ENCODE data around the gene ETS1. TPM values are rescaled to one million over a fixed set of nuclear protein-coding genes. Genes with fewer than 3 reads are reported as not detected.

Gene ETS1
- total RNA-seq, 1 experiment from 2014 or later, result 66.4 TPM

DNA sequence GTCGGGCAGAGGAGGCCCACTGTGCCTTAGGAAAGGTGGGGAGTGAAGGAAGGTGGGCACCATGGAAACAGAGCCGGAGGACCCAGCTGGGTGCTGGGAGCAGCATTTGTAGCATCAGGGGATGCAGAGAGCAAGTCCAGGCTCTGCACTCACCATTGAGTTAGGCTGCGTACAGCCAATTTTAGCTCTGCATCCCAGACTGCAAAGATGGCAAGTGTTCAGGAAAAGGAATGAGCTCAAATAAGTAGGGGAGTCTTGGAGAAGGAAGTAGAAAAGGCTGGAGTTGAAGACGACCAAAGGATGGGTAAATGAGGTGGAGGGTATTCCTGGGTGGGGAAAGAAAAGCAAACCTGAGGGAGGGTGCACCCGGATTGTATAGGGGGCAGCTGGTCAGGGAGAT, 31.6 kb upstream of the ETS1 start:
- H3K27me3 ChIP-seq (ENCODE audit: control insufficient read depth, insufficient read depth, low read length), result no peaks in the 10 kb centered on the region
- H3K27ac ChIP-seq (ENCODE audit: low read length), result no peak overlapping the region
- no peaks in the 10 kb centered on the region for H3K36me3 ChIP-seq (ENCODE audit: control insufficient read depth, insufficient read depth, low read length)
- no TSS peak for BruUV-seq (replicated peaks)
- no peak overlapping the region for H3K4me3 ChIP-seq (ENCODE audit: low read depth in 2 of 2, low read length in 2 of 2)
- in situ Hi-C loops (cut with HindIII; ENCODE audit: low pct_unique_long_range_greater_than_20kb, low sequenced_read_pairs), result no loop called here
- no peaks in the 10 kb centered on the region for H3K9me3 ChIP-seq (ENCODE audit: control insufficient read depth, insufficient read depth, low read depth, low read length)
- intact Hi-C loops (cut with micrococcal nuclease; ENCODE audit: unreplicated experiment), result no loop called here
- TF ChIP-seq, protein P1, sequence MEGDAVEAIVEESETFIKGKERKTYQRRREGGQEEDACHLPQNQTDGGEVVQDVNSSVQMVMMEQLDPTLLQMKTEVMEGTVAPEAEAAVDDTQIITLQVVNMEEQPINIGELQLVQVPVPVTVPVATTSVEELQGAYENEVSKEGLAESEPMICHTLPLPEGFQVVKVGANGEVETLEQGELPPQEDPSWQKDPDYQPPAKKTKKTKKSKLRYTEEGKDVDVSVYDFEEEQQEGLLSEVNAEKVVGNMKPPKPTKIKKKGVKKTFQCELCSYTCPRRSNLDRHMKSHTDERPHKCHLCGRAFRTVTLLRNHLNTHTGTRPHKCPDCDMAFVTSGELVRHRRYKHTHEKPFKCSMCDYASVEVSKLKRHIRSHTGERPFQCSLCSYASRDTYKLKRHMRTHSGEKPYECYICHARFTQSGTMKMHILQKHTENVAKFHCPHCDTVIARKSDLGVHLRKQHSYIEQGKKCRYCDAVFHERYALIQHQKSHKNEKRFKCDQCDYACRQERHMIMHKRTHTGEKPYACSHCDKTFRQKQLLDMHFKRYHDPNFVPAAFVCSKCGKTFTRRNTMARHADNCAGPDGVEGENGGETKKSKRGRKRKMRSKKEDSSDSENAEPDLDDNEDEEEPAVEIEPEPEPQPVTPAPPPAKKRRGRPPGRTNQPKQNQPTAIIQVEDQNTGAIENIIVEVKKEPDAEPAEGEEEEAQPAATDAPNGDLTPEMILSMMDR (IDR thresholded peaks at IDR 0.05), result no peak
- no peak for TF ChIP-seq POLR2AphosphoS5 (IDR thresholded peaks at IDR 0.05; ENCODE audit: low read depth, low read length)
- ChIA-PET CTCF (no interaction called here), POLR2A (no interaction called here)
- no peaks in the 10 kb centered on the region for H3K4me1 ChIP-seq (ENCODE audit: control insufficient read depth, insufficient read depth, low read length)
- DNase-seq (ENCODE audit: low read depth, low spot score) (no peak), ATAC-seq (no peak)

DNA sequence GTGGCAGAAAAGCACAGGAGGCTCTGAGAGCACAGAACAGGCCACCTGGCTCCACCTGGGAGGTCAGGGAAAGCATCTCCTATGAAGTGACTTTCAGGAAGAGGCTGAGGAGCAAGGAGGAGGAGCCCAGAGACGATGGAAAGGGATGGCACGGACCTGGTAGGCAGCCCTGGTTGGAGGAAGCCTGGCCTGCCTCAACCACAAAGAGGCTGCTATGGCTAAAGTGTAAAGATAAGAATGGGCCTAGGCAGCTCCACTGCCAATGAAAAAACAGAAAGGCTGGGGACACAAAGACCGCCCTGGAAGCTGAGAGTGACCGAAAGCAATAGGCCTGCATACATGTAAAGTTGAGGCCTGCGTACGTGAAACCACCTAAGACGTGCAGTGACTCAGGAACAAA, 31.2 kb upstream of the ETS1 start:
- H3K4me1 ChIP-seq (ENCODE audit: control insufficient read depth, insufficient read depth, low read length), result no peaks in the 10 kb centered on the region
- ATAC-seq (no peak), DNase-seq (ENCODE audit: low read depth, low spot score) (no peak)
- H3K36me3 ChIP-seq (ENCODE audit: control insufficient read depth, insufficient read depth, low read length), result no peaks in the 10 kb centered on the region
- TF ChIP-seq, protein P2, sequence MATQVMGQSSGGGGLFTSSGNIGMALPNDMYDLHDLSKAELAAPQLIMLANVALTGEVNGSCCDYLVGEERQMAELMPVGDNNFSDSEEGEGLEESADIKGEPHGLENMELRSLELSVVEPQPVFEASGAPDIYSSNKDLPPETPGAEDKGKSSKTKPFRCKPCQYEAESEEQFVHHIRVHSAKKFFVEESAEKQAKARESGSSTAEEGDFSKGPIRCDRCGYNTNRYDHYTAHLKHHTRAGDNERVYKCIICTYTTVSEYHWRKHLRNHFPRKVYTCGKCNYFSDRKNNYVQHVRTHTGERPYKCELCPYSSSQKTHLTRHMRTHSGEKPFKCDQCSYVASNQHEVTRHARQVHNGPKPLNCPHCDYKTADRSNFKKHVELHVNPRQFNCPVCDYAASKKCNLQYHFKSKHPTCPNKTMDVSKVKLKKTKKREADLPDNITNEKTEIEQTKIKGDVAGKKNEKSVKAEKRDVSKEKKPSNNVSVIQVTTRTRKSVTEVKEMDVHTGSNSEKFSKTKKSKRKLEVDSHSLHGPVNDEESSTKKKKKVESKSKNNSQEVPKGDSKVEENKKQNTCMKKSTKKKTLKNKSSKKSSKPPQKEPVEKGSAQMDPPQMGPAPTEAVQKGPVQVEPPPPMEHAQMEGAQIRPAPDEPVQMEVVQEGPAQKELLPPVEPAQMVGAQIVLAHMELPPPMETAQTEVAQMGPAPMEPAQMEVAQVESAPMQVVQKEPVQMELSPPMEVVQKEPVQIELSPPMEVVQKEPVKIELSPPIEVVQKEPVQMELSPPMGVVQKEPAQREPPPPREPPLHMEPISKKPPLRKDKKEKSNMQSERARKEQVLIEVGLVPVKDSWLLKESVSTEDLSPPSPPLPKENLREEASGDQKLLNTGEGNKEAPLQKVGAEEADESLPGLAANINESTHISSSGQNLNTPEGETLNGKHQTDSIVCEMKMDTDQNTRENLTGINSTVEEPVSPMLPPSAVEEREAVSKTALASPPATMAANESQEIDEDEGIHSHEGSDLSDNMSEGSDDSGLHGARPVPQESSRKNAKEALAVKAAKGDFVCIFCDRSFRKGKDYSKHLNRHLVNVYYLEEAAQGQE (IDR thresholded peaks at IDR 0.05; ENCODE audit: insufficient read depth in 1 of 2, low read depth in 2 of 2, low read length in 1 of 2), result no peak
- H3K9me3 ChIP-seq (ENCODE audit: control insufficient read depth, insufficient read depth, low read depth, low read length), result no peaks in the 10 kb centered on the region
- no peak overlapping the region for H3K27ac ChIP-seq (ENCODE audit: low read length)
- no peaks in the 10 kb centered on the region for H3K27me3 ChIP-seq (ENCODE audit: control insufficient read depth, insufficient read depth, low read length)
- POLR2A ChIA-PET, result no interaction called here
- intact Hi-C loops (cut with micrococcal nuclease; ENCODE audit: unreplicated experiment) (no loop called here), in situ Hi-C loops (cut with HindIII; ENCODE audit: low pct_unique_long_range_greater_than_20kb, low sequenced_read_pairs) (no loop called here)
- CTCF ChIA-PET, result interaction anchor here (0.6 kb wide), 1 partner anchor 12 kb away, joined by 3 read pairs; no protein-coding TSS in a partner anchor
- no peak overlapping the region for H3K4me3 ChIP-seq (ENCODE audit: low read depth in 2 of 2, low read length in 2 of 2)
- BruUV-seq (replicated peaks), result no TSS peak

DNA sequence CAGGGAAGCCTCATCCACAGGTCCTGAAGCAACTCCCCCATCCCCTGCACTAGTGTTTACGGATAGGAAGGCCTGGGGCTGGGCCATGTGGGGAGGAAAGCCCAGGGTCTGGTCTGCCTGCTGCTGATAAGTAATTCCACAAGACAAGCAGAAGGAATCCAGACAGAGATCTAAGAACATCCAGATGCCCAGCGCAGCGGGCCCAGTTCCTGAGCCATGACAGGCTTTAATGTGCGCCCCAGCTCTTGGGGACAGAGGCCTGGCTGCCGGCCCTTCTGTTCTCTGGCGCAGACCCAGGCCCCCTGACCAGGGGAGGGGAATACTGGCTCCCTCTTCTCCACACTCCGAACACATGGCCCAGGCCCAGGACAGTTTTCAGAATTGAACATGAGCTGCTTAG, 28.8 kb upstream of the ETS1 start:
- ATAC-seq (no peak), DNase-seq (ENCODE audit: low read depth, low spot score) (no peak)
- H3K4me3 ChIP-seq (ENCODE audit: low read depth in 2 of 2, low read length in 2 of 2), result no peak overlapping the region
- no peaks in the 10 kb centered on the region for H3K4me1 ChIP-seq (ENCODE audit: control insufficient read depth, insufficient read depth, low read length)
- H3K9me3 ChIP-seq (ENCODE audit: control insufficient read depth, insufficient read depth, low read depth, low read length), result no peaks in the 10 kb centered on the region
- H3K27ac ChIP-seq (ENCODE audit: low read length), result no peak overlapping the region
- H3K36me3 ChIP-seq (ENCODE audit: control insufficient read depth, insufficient read depth, low read length), result no peaks in the 10 kb centered on the region
- in situ Hi-C loops (cut with HindIII; ENCODE audit: low pct_unique_long_range_greater_than_20kb, low sequenced_read_pairs) (no loop called here), intact Hi-C loops (cut with micrococcal nuclease; ENCODE audit: unreplicated experiment) (no loop called here)
- no TSS peak for BruUV-seq (replicated peaks)
- ChIA-PET CTCF (interaction anchor here (0.6 kb wide), 1 partner anchor 568 kb away, joined by 4 read pairs; no protein-coding TSS in a partner anchor), POLR2A (no interaction called here)
- H3K27me3 ChIP-seq (ENCODE audit: control insufficient read depth, insufficient read depth, low read length), result 0 out of 2 replicates have a peak, but pooled peaks cover 2% of the 10 kb centered on the region
- no peak for TF ChIP-seq TCF7L2 (IDR thresholded peaks at IDR 0.05; ENCODE audit: low read depth, low read length)
- TF ChIP-seq, protein P1 (IDR thresholded peaks at IDR 0.05), result no peak
- TF ChIP-seq SIN3A (IDR thresholded peaks at IDR 0.05; ENCODE audit: borderline replicate concordance, insufficient read depth, low read depth, low read length), result no peak
- TF ChIP-seq, protein P2 (IDR thresholded peaks at IDR 0.05; ENCODE audit: insufficient read depth in 1 of 2, low read depth in 2 of 2, low read length in 1 of 2), result no peak
- no peak for TF ChIP-seq POLR2AphosphoS5 (IDR thresholded peaks at IDR 0.05; ENCODE audit: low read depth, low read length)
